H1 (cell line): ENCODE results near the gene SPATA31D4. TPM values are rescaled to one million over a fixed set of nuclear protein-coding genes. Genes with fewer than 3 reads are reported as not detected.

Experiments
- CTCF ChIA-PET: fragments of 300-600 bp; sonication (Branson Sonifier 250); formaldehyde crosslinking; loops from one replicate; lab custom pipeline; 2021; ENCODE audit not compliant: partially characterized antibody; lab: Charles Lee
- POLR2A ChIA-PET: fragments of 300-600 bp; sonication (Branson Sonifier 250); formaldehyde crosslinking; loops from one replicate; lab custom pipeline; 2021; ENCODE audit warnings: inconsistent platforms; ENCODE audit not compliant: partially characterized antibody; lab: Charles Lee
- DNase-seq, 2 experiments: peaks; one replicate each; pipeline versions ENCODE4 v3.0.0 to v3.0.0-alpha.2; 2010 to 2022; ENCODE audit warnings: low spot score in 2 of 2, low read depth in 1 of 2, mixed read lengths in 1 of 2
- FAIRE-seq: peaks from 2 replicates; lab custom pipeline; 2011; peaks lifted over from hg19 to GRCh38; lab: Jason Lieb, UNC
- H2AFZ ChIP-seq: 2 replicates; pipeline ENCODE4 v1.8.1; 2012; ENCODE audit warnings: low read length, inconsistent platforms
- H2AK5ac ChIP-seq: 2 replicates; pipeline ENCODE4 v1.6.1; 2013; ENCODE audit warnings: low read depth, low read length
- H2BK120ac ChIP-seq: replicated peaks from 2 replicates; pipeline ENCODE3; 2013; ENCODE audit warnings: low read depth, low read length, inconsistent platforms
- H2BK12ac ChIP-seq: 2 replicates; pipeline ENCODE4 v1.6.1; 2013; ENCODE audit warnings: low read depth, low read length
- H2BK15ac ChIP-seq: 2 replicates; pipeline ENCODE4 v1.6.1; 2013; ENCODE audit warnings: low read length
- H2BK20ac ChIP-seq: 2 replicates; pipeline ENCODE4 v1.6.1; 2013; ENCODE audit warnings: low read length
- H2BK5ac ChIP-seq: 2 replicates; pipeline ENCODE4 v1.6.1; 2013; ENCODE audit warnings: low read depth, low read length
- H3K14ac ChIP-seq: 2 replicates; pipeline ENCODE4 v1.6.1; 2013; ENCODE audit warnings: inconsistent platforms; ENCODE audit not compliant: insufficient read length
- H3K18ac ChIP-seq: 2 replicates; pipeline ENCODE4 v1.6.1; 2013; ENCODE audit warnings: low read length; ENCODE audit errors: extremely low read depth
- H3K23ac ChIP-seq: 2 replicates; pipeline ENCODE4 v1.6.1; 2013; ENCODE audit warnings: inconsistent platforms; ENCODE audit not compliant: insufficient read length
- H3K23me2 ChIP-seq: 2 replicates; pipeline ENCODE4 v1.6.1; 2013; ENCODE audit warnings: low read depth, low read length
- H3K27ac ChIP-seq: 2 replicates; pipeline ENCODE4 v1.6.1; 2011; ENCODE audit warnings: low read depth, low read length, inconsistent platforms
- H3K27me3 ChIP-seq, 4 experiments: replicated peaks in 1 of 4; 1 replicate in 1 of 4; 2 replicates in 3 of 4; pipeline versions ENCODE4 v1.6.1 to v1.8.1; 2011 to 2013; ENCODE audit warnings: low read length in 3 of 4, mild to moderate bottlenecking in 3 of 4, inconsistent platforms in 2 of 4, mixed read lengths in 2 of 4, moderate library complexity in 1 of 4; ENCODE audit not compliant: control insufficient read depth in 3 of 4, insufficient read depth in 3 of 4; ENCODE audit errors: extremely low read depth in 1 of 4
- H3K36me3 ChIP-seq, 4 experiments: 2 replicates each; pipeline versions ENCODE4 v1.6.1 to v1.8.1; 2011 to 2013; ENCODE audit warnings: mild to moderate bottlenecking in 4 of 4, low read length in 3 of 4, moderate library complexity in 2 of 4, control low read depth in 1 of 4, inconsistent platforms in 1 of 4; ENCODE audit not compliant: insufficient read depth in 4 of 4, control insufficient read depth in 2 of 4
- H3K4ac ChIP-seq: replicated peaks from 2 replicates; pipeline ENCODE3; 2013; ENCODE audit warnings: low read length, low read depth, mixed read lengths, inconsistent platforms; ENCODE audit not compliant: insufficient read length
- H3K4me1 ChIP-seq, 4 experiments: replicated peaks in 1 of 4; 1 replicate in 1 of 4; 2 replicates in 3 of 4; pipeline versions ENCODE4 v1.6.1 to v1.8.1; 2011 to 2013; ENCODE audit warnings: low read length in 3 of 4, inconsistent platforms in 2 of 4, mixed read lengths in 1 of 4; ENCODE audit not compliant: insufficient read depth in 4 of 4, control insufficient read depth in 3 of 4
- H3K4me2 ChIP-seq, 2 experiments: 2 replicates each; pipeline versions ENCODE4 v1.6.1 to v1.8.1; 2011 to 2013; ENCODE audit warnings: low read depth in 2 of 2, low read length in 2 of 2, control low read depth in 1 of 2, inconsistent platforms in 1 of 2, mild to moderate bottlenecking in 1 of 2; ENCODE audit not compliant: insufficient read depth in 1 of 2
- H3K4me3 ChIP-seq, 4 experiments: fragments of 200-600, 300-600 bp in 1 of 4; sonication (generic), shearing (Covaris generic), sonication (Bioruptor Twin) in 1 of 4; 2 replicates each; pipeline versions ENCODE4 v1.5.1 to v1.8.1; 2011 to 2016; ENCODE audit warnings: low read length in 4 of 4, low read depth in 3 of 4, control low read depth in 2 of 4, inconsistent platforms in 2 of 4, mild to moderate bottlenecking in 2 of 4, mixed read lengths in 1 of 4, moderate library complexity in 1 of 4; ENCODE audit not compliant: insufficient read depth in 2 of 4; ENCODE audit errors: extremely low read depth in 1 of 4
- H3K56ac ChIP-seq: replicated peaks from 2 replicates; pipeline ENCODE3; 2013; ENCODE audit warnings: low read depth, mild to moderate bottlenecking, mixed read lengths, low read length, inconsistent platforms; ENCODE audit not compliant: insufficient read length
- H3K79me1 ChIP-seq: 2 replicates; pipeline ENCODE4 v1.6.1; 2013; ENCODE audit warnings: low read depth, low read length, control low read depth
- H3K79me2 ChIP-seq, 2 experiments: 2 replicates each; pipeline versions ENCODE4 v1.6.1 to v1.8.1; 2012 to 2013; ENCODE audit warnings: low read length in 2 of 2, mild to moderate bottlenecking in 2 of 2, inconsistent platforms in 1 of 2; ENCODE audit not compliant: insufficient read depth in 2 of 2, control insufficient read depth in 1 of 2
- H3K9ac ChIP-seq, 4 experiments: replicated peaks in 1 of 4; 1 replicate in 1 of 4; 2 replicates in 3 of 4; pipeline versions ENCODE4 v1.6.1 to v1.8.1; 2011 to 2013; ENCODE audit warnings: low read depth in 3 of 4, low read length in 3 of 4, control low read depth in 2 of 4, mild to moderate bottlenecking in 2 of 4, moderate library complexity in 2 of 4, inconsistent platforms in 1 of 4; ENCODE audit errors: extremely low read depth in 1 of 4
- H3K9me3 ChIP-seq, 2 experiments: 2 replicates each; pipeline versions ENCODE4 v1.6.1 to v1.8.1; 2012 to 2013; ENCODE audit warnings: mild to moderate bottlenecking in 2 of 2, moderate library complexity in 2 of 2, control low read depth in 1 of 2, inconsistent platforms in 1 of 2, low read depth in 1 of 2, low read length in 1 of 2, mixed read lengths in 1 of 2; ENCODE audit not compliant: insufficient read depth in 2 of 2
- H4K20me1 ChIP-seq, 2 experiments: replicated peaks in 1 of 2; 2 replicates each; pipeline versions ENCODE3 to v1.8.1; 2011 to 2013; ENCODE audit warnings: inconsistent platforms in 2 of 2, low read length in 2 of 2, mild to moderate bottlenecking in 1 of 2; ENCODE audit not compliant: insufficient read depth in 2 of 2, control insufficient read depth in 1 of 2
- H4K5ac ChIP-seq: 2 replicates; pipeline ENCODE4 v1.6.1; 2013; ENCODE audit warnings: low read length, low read depth, mixed read lengths, inconsistent platforms; ENCODE audit not compliant: insufficient read length
- H4K8ac ChIP-seq: 2 replicates; pipeline ENCODE4 v1.8.0; 2013; ENCODE audit warnings: mild to moderate bottlenecking, moderate library complexity, low read length, inconsistent platforms; ENCODE audit not compliant: insufficient read depth; ENCODE audit errors: extremely low read depth
- H4K91ac ChIP-seq: replicated peaks from 2 replicates; pipeline ENCODE3; 2013; ENCODE audit warnings: low read length, mixed read lengths, inconsistent platforms; ENCODE audit not compliant: insufficient read length
- POLR2AphosphoS5 ChIP-seq: IDR thresholded peaks from 2 replicates; pipeline ENCODE4 v1.6.1; 2011; ENCODE audit warnings: low read depth, low read length
- POU5F1 ChIP-seq: IDR thresholded peaks from 2 replicates; pipeline ENCODE4 v1.6.1; 2011; ENCODE audit warnings: low read depth, mild to moderate bottlenecking, low read length, moderate library complexity
- RBBP5 ChIP-seq: IDR thresholded peaks from 2 replicates; pipeline ENCODE4 v1.7.1; 2012; ENCODE audit warnings: low read depth, mild to moderate bottlenecking, inconsistent platforms, low read length, moderate library complexity, borderline replicate concordance
- WGBS, 2 experiments: shearing (Covaris generic) in 1 of 2; methylation state at CpG; one replicate each; pipeline versions ENCODE4 v1.1.6 to v1.1.7; 2013 to 2015; ENCODE audit warnings: low lambda C conversion rate in 2 of 2, mixed read lengths in 2 of 2, inconsistent platforms in 1 of 2, low coverage in 1 of 2, missing lambda C conversion rate in 1 of 2; ENCODE audit not compliant: insufficient replicate concordance in 2 of 2, insufficient coverage in 1 of 2, insufficient read length in 1 of 2; ENCODE audit errors: extremely low coverage in 1 of 2, missing lambda C conversion rate in 1 of 2; 5-methylcytosine and 5-hydroxymethylcytosine counted together
- polyA plus RNA-seq, 7 experiments: library from polyadenylated mRNA; depleted of rRNA in 3 of 7; stranded (reverse) in 5 of 7; unstranded in 2 of 7; fragments of >200 nt in 5 of 7; fragments of 200-250 nt in 2 of 7; gene quantifications; 1 replicate in 5 of 7; 2 replicates in 1 of 7; 4 replicates in 1 of 7; pipeline versions ENCODE4 v1.2.1 to v1.2.3, GENCODE V29; 2011 to 2013; ENCODE audit warnings: missing spikeins in 2 of 7, mixed read lengths in 2 of 7
- total RNA-seq: library from RNA; stranded (reverse); fragmentation: NEBNext Ultra II Directional; extraction: Animal tissue kit (Norgen Biotek cat#: 25700); gene quantifications from 2 replicates; pipeline ENCODE4 v1.2.1, GENCODE V29; 2021
- TF ChIP-seq, protein P1 (sequence below): IDR thresholded peaks from 2 replicates; pipeline ENCODE4 v1.6.1; 2012; ENCODE audit warnings: inconsistent platforms

SPATA31D4 gene
- total and polyA plus RNA-seq, 2 of the 8 experiments (the other 6 are each of a cell fraction or from before 2014, with no cell fraction given) = not detected

DNA sequence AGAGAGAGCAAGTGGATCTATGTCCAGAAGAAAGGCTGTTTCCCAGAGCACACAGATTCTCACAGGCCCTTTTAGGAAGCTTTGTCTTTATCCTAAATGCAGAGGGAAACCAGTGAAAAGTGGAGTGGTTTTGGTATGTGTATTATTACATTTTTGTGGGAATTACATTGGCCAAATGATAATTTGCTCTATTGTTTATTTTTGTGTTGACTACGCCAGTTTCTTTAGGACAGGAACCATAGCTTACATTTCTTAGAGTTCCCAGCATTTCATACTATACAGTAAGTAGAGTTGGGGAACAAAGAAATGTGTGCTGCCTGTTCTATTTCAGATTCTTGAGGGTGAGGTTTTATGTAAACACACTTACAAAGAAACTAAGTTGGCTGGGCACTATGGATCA, 29.4 kb upstream of the SPATA31D4 start:
- H3K56ac ChIP-seq = no peak overlapping the region
- H3K79me2 ChIP-seq = no peaks in the 10 kb centered on the region
- no peak overlapping the region for H3K9ac ChIP-seq
- H3K27ac ChIP-seq = no peak overlapping the region
- H2AFZ ChIP-seq = no peak overlapping the region
- H2BK12ac ChIP-seq = no peak overlapping the region
- no peak overlapping the region for H4K91ac ChIP-seq
- DNase-seq (no peak), FAIRE-seq (no peak)
- no peak overlapping the region for H2BK120ac ChIP-seq
- no peak overlapping the region for H4K5ac ChIP-seq
- TF ChIP-seq, protein P1, sequence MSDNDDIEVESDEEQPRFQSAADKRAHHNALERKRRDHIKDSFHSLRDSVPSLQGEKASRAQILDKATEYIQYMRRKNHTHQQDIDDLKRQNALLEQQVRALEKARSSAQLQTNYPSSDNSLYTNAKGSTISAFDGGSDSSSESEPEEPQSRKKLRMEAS = no peak
- no peak for TF ChIP-seq POU5F1
- TF ChIP-seq RBBP5 = no peak
- TF ChIP-seq POLR2AphosphoS5 = no peak
- WGBS, 2 experiments = 94% methylated on average over 1 of the region's 1 CpG; no CpG with 5 or more reads in 1 of the 2 experiments
- H2BK20ac ChIP-seq = no peak overlapping the region
- H3K4me1 ChIP-seq = peaks cover 0 to 3% (median 0%) of the 10 kb centered on the region in 4 experiments; a peak in 2 of 7 replicates
- no peak overlapping the region for H2BK15ac ChIP-seq
- H3K9me3 ChIP-seq = no peaks in the 10 kb centered on the region
- H3K36me3 ChIP-seq = no peaks in the 10 kb centered on the region
- no peak overlapping the region for H3K4ac ChIP-seq
- CTCF ChIA-PET = interaction anchor here (0.5 to 0.6 kb wide), 3 partner anchors 155 to 864 kb away, joined by 3 read pairs; no protein-coding TSS in a partner anchor
- H2AK5ac ChIP-seq = no peak overlapping the region
- H3K23me2 ChIP-seq = no peaks in the 10 kb centered on the region; the same call in 1 of the 2 replicates
- POLR2A ChIA-PET = interaction anchor here (1.1 kb wide), 1 partner anchor 18 kb away, joined by 3 read pairs; no protein-coding TSS in a partner anchor
- no peak overlapping the region for H3K4me2 ChIP-seq
- H3K27me3 ChIP-seq = no peaks in the 10 kb centered on the region
- H3K14ac ChIP-seq = no peak overlapping the region
- no peaks in the 10 kb centered on the region for H4K20me1 ChIP-seq
- H3K79me1 ChIP-seq = no peaks in the 10 kb centered on the region
- no peak overlapping the region for H3K4me3 ChIP-seq
- no peak overlapping the region for H4K8ac ChIP-seq
- H2BK5ac ChIP-seq = no peak overlapping the region
- H3K23ac ChIP-seq = no peak overlapping the region
- no peak overlapping the region for H3K18ac ChIP-seq
